GM12801 (cell line): ENCODE measurements around the gene SH3BGRL3.

Experiments
- CTCF ChIP-seq: IDR thresholded peaks from one replicate; pipeline ENCODE4 v1.5.1; 2011; ENCODE audit warnings: control low read depth; ENCODE audit not compliant: insufficient read length; ENCODE audit errors: extremely low read depth

SH3BGRL3 gene

GRCh38 chr1:26283871-26284596 lies 4.1 kb downstream of the SH3BGRL3 start:
- no peak for TF ChIP-seq CTCF

- no peak for TF ChIP-seq CTCF
These were observed 4.9 kb downstream of the SH3BGRL3 start for GRCh38 chr1:26284597-26285347.

DNA sequence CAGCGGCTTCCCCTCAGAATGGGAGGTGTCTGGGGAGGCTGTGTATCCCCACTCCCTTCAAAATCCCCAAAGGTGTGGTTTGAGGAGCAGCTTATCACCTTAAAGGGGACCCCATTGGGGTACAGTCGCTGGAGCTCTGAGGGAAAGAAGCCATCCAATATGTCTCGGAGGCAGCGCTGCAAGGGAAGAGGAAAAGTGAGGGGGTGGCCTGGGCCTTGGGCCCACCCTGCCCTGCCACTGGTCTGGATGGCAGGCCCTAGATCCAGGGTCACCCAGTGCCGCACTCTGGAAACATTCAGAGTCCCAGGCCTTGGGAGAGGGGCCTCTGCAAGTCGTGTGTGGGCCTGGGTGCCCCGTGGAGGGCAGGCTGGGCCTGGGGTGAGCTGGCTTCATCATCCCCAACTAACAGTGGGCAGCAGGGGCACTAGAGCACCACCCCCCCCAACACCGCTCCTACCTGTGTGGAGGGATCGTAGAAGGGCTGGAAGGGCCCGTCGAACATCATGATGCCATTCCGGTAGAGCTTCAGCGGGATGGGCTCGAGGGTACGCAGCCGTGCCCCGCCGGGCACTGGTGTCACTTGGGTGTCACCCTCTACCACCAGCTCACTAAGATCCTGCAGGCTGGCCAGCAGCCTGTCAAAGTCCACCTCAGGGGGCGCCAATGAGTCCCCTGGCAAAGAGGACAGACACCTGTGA lies 5.6 kb downstream of the SH3BGRL3 start:
- TF ChIP-seq CTCF, result no peak

DNA sequence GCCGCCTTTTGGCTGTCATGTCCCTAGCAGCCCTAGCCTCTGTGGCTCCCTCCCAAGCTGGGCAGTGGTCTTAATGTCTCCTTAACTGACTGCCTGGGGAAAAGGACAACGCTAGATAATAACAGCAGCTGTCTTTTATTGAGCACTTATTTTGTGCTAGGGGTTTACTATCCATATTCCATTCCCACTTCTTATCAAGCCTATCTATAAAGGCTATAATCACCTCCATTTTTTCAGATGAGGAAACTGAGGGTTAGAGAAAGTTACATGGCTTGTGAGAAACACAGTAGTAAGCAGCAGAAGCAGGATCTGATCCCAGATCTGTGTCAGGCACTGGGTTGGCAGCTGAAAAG lies 6.2 kb downstream of the SH3BGRL3 start:
- no peak for TF ChIP-seq CTCF

GRCh38 chr1:26287033-26287711 lies 7.3 kb downstream of the SH3BGRL3 start:
- no peak for TF ChIP-seq CTCF

DNA sequence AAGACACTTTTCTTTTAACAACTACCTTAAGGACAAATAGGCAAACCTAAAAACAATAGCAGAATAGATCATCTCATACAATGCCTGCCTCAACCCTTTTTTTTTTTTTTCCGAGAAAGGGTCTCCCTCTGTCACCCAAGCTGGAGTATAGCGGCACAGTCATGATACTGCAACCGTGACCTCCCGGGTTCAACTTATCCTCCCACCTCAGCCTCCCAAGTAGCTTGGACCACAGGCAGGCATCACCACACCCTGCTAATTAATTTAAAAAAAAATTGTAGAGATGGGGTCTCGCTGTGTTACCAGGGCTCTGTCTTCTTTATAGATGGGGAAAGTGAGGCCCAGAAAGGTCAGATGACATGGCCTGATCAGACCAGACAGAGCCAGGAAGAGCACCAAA lies 7.9 kb downstream of the SH3BGRL3 start:
- no peak for TF ChIP-seq CTCF

- TF ChIP-seq CTCF, result no peak
These were observed 8.5 kb downstream of the SH3BGRL3 start for GRCh38 chr1:26288311-26288941.
